ENCODE results near the gene RER1.

Gene RER1

GRCh38 chr1:2404142-2404889 is 12.7 kb downstream of the RER1 start:
- TF ChIP-seq ZFX (IDR thresholded peaks at IDR 0.05): no peak
- TF ChIP-seq CTCF (conservative IDR thresholded peaks at IDR 0.05): no peak
- H3K27ac ChIP-seq: no peak overlapping the region

DNA sequence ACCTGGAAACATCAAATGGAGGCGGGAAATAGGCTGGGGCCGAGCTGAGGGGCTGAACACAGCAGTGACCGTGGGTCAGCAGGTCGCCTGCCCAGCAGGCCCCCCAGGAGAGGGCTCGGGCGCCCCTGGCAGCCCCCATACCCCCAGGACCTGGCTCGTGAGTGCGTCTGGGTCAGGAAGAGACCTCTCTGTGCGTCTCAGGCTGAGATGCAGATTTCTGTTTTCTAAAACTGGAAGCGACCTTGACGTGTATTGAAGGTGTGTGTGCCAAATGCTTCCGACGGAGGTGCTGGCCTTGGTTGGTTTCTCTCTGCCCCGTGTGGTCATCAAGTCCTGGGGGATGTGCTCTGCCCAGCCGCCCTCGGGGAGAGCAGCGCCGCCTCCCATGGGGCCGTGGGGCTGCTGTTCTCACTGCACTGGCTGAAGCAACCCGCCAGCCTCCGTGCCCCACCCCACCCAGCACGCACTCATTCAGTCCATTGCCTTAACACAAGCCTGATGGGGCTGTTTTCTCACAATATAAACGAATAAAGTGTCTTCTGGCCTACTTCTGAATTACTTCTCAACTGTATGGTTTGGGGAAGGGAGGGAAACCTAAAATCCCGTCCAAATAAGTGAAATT is 13.4 kb downstream of the RER1 start:
- TF ChIP-seq ZFX (IDR thresholded peaks at IDR 0.05): no peak
- no peak for TF ChIP-seq CTCF (conservative IDR thresholded peaks at IDR 0.05)
- no peak overlapping the region for H3K27ac ChIP-seq

DNA sequence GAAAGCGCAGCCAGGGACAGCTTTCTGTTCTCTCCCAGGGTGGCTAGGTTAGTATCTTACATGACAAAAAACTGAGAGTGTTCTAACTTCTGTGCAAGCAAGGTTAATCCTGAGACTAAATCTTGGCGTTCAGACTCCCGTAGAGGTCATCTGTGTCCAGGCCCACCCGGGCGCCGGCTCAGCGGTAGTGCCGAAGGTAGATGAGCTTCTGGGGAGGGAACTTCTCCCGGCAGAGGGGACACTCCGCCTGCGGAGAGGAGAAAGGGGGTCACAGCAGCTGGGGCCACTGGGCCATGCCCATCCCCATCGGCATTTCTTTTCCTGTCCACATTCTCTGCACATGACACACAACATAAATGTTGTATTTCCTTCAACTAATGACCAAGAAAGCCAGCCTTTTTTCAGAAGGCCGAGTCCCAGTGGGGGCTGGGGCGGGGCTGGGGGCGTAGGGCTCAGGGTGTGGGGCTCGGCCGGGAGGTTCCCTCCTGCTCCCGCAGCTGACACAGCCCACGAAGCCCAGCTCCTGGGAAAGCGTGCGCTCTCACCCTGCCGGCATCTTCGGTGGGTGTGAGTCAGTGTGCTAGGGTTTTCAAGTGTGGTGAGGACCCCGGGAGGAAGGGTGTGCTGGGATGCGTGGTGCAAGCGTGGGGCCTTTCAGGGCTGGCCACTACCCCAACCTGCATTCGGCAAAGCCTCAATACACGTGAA is 14.1 kb downstream of the RER1 start:
- TF ChIP-seq ZFX (IDR thresholded peaks at IDR 0.05) (no peak), CTCF (conservative IDR thresholded peaks at IDR 0.05) (no peak)
- H3K27ac ChIP-seq: no peak overlapping the region

GRCh38 chr1:2406451-2407041 is 14.9 kb downstream of the RER1 start:
- no peak for TF ChIP-seq ZFX (IDR thresholded peaks at IDR 0.05)
- no peak for TF ChIP-seq CTCF (conservative IDR thresholded peaks at IDR 0.05)
- H3K27ac ChIP-seq: no peak overlapping the region; the same call in 1 of the 2 replicates

GRCh38 chr1:2407166-2407990 is 15.7 kb downstream of the RER1 start:
- TF ChIP-seq CTCF (conservative IDR thresholded peaks at IDR 0.05) (no peak), ZFX (IDR thresholded peaks at IDR 0.05) (no peak)
- no peak overlapping the region; the same call in 1 of the 2 replicates for H3K27ac ChIP-seq

GRCh38 chr1:2407991-2408275 is 16.3 kb downstream of the RER1 start:
- H3K27ac ChIP-seq: no peak overlapping the region; the same call in 1 of the 2 replicates
- TF ChIP-seq CTCF (conservative IDR thresholded peaks at IDR 0.05): no peak
- TF ChIP-seq ZFX (IDR thresholded peaks at IDR 0.05): no peak

All from C4-2B (cell line).